Measurements from ENCODE around the gene PCDH9. TPM values are rescaled to one million over a fixed set of nuclear protein-coding genes. Genes with fewer than 3 reads are reported as not detected.

Gene PCDH9
- total and polyA plus RNA-seq, 2 experiments from 2014 or later = 0.31 to 0.52 TPM

- no peak overlapping the region for H3K4me3 Mint-ChIP-seq
- H3K27me3 ChIP-seq (ENCODE audit: insufficient read depth) = no peaks in the 10 kb centered on the region
- H3F3A ChIP-seq (replicated peaks; ENCODE audit: low read depth) = no peaks in the 10 kb centered on the region
- H3K4me1 Mint-ChIP-seq = peaks cover 7% of the 10 kb centered on the region; the same call in 2 of the 3 replicates
- no peak for TF ChIP-seq EZH2phosphoT487 (IDR thresholded peaks at IDR 0.05; ENCODE audit: unreplicated experiment)
- TF ChIP-seq ZNF331 (CRISPR knock-in tag; IDR thresholded peaks at IDR 0.05; ENCODE audit: low read depth) = no peak
- no peak for TF ChIP-seq EZH2 (IDR thresholded peaks at IDR 0.05; ENCODE audit: low read depth, unreplicated experiment)
- no peak for TF ChIP-seq ZNF114 (CRISPR knock-in tag; IDR thresholded peaks at IDR 0.05)
- TF ChIP-seq JUNB (IDR thresholded peaks at IDR 0.05; ENCODE audit: unreplicated experiment) = no peak
- TF ChIP-seq POLR2AphosphoS5 (IDR thresholded peaks at IDR 0.05; ENCODE audit: low read depth) = no peak
- TF ChIP-seq, protein P1, sequence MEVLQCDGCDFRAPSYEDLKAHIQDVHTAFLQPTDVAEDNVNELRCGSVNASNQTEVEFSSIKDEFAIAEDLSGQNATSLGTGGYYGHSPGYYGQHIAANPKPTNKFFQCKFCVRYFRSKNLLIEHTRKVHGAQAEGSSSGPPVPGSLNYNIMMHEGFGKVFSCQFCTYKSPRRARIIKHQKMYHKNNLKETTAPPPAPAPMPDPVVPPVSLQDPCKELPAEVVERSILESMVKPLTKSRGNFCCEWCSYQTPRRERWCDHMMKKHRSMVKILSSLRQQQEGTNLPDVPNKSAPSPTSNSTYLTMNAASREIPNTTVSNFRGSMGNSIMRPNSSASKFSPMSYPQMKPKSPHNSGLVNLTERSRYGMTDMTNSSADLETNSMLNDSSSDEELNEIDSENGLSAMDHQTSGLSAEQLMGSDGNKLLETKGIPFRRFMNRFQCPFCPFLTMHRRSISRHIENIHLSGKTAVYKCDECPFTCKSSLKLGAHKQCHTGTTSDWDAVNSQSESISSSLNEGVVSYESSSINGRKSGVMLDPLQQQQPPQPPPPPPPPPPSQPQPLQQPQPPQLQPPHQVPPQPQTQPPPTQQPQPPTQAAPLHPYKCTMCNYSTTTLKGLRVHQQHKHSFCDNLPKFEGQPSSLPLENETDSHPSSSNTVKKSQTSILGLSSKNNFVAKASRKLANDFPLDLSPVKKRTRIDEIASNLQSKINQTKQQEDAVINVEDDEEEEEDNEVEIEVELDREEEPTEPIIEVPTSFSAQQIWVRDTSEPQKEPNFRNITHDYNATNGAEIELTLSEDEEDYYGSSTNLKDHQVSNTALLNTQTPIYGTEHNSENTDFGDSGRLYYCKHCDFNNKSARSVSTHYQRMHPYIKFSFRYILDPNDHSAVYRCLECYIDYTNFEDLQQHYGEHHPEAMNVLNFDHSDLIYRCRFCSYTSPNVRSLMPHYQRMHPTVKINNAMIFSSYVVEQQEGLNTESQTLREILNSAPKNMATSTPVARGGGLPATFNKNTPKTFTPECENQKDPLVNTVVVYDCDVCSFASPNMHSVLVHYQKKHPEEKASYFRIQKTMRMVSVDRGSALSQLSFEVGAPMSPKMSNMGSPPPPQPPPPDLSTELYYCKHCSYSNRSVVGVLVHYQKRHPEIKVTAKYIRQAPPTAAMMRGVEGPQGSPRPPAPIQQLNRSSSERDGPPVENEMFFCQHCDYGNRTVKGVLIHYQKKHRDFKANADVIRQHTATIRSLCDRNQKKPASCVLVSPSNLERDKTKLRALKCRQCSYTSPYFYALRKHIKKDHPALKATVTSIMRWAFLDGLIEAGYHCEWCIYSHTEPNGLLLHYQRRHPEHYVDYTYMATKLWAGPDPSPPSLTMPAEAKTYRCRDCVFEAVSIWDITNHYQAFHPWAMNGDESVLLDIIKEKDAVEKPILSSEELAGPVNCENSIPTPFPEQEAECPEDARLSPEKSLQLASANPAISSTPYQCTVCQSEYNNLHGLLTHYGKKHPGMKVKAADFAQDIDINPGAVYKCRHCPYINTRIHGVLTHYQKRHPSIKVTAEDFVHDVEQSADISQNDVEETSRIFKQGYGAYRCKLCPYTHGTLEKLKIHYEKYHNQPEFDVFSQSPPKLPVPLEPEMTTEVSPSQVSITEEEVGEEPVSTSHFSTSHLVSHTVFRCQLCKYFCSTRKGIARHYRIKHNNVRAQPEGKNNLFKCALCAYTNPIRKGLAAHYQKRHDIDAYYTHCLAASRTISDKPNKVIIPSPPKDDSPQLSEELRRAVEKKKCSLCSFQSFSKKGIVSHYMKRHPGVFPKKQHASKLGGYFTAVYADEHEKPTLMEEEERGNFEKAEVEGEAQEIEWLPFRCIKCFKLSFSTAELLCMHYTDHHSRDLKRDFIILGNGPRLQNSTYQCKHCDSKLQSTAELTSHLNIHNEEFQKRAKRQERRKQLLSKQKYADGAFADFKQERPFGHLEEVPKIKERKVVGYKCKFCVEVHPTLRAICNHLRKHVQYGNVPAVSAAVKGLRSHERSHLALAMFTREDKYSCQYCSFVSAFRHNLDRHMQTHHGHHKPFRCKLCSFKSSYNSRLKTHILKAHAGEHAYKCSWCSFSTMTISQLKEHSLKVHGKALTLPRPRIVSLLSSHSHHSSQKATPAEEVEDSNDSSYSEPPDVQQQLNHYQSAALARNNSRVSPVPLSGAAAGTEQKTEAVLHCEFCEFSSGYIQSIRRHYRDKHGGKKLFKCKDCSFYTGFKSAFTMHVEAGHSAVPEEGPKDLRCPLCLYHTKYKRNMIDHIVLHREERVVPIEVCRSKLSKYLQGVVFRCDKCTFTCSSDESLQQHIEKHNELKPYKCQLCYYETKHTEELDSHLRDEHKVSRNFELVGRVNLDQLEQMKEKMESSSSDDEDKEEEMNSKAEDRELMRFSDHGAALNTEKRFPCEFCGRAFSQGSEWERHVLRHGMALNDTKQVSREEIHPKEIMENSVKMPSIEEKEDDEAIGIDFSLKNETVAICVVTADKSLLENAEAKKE (CRISPR knock-in tag; IDR thresholded peaks at IDR 0.05) = no peak
- no peak for TF ChIP-seq STAT1 (IDR thresholded peaks at IDR 0.05; ENCODE audit: unreplicated experiment)
- TF ChIP-seq ETS1 (IDR thresholded peaks at IDR 0.05) = no peak
- TF ChIP-seq CREB1 (CRISPR knock-in tag; IDR thresholded peaks at IDR 0.05; ENCODE audit: low read depth) = no peak
- no peak for TF ChIP-seq NANOG (IDR thresholded peaks at IDR 0.05; ENCODE audit: borderline replicate concordance)
- no peak for TF ChIP-seq CTCF (conservative IDR thresholded peaks at IDR 0.05; ENCODE audit: low read depth in 2 of 2)
- TF ChIP-seq, protein P2, sequence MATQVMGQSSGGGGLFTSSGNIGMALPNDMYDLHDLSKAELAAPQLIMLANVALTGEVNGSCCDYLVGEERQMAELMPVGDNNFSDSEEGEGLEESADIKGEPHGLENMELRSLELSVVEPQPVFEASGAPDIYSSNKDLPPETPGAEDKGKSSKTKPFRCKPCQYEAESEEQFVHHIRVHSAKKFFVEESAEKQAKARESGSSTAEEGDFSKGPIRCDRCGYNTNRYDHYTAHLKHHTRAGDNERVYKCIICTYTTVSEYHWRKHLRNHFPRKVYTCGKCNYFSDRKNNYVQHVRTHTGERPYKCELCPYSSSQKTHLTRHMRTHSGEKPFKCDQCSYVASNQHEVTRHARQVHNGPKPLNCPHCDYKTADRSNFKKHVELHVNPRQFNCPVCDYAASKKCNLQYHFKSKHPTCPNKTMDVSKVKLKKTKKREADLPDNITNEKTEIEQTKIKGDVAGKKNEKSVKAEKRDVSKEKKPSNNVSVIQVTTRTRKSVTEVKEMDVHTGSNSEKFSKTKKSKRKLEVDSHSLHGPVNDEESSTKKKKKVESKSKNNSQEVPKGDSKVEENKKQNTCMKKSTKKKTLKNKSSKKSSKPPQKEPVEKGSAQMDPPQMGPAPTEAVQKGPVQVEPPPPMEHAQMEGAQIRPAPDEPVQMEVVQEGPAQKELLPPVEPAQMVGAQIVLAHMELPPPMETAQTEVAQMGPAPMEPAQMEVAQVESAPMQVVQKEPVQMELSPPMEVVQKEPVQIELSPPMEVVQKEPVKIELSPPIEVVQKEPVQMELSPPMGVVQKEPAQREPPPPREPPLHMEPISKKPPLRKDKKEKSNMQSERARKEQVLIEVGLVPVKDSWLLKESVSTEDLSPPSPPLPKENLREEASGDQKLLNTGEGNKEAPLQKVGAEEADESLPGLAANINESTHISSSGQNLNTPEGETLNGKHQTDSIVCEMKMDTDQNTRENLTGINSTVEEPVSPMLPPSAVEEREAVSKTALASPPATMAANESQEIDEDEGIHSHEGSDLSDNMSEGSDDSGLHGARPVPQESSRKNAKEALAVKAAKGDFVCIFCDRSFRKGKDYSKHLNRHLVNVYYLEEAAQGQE (IDR thresholded peaks at IDR 0.05; ENCODE audit: unreplicated experiment) = no peak
- no peaks in the 10 kb centered on the region for H3K36me3 ChIP-seq (ENCODE audit: insufficient read depth)
- no peak overlapping the region for H3K27ac Mint-ChIP-seq
- no peaks in the 10 kb centered on the region for H4K20me1 ChIP-seq (replicated peaks; ENCODE audit: insufficient read depth)
- DNase-seq (ENCODE audit: low spot score) (no peak), ATAC-seq (no peak)
- no peaks in the 10 kb centered on the region for H3K79me2 ChIP-seq (replicated peaks; ENCODE audit: insufficient read depth)
- no peaks in the 10 kb centered on the region for H3K9me2 ChIP-seq (ENCODE audit: insufficient read depth)
- H3K4me1 ChIP-seq (ENCODE audit: insufficient read depth) = no peaks in the 10 kb centered on the region; the same call in 1 of the 2 replicates
- H3K4me2 ChIP-seq = no peak overlapping the region
- no peaks in the 10 kb centered on the region for H3K36me3 Mint-ChIP-seq (ENCODE audit: low read depth)
- H2AFZ ChIP-seq = no peak overlapping the region
- no peaks in the 10 kb centered on the region for H3K27me3 Mint-ChIP-seq (ENCODE audit: insufficient read depth, low read depth, poor library complexity)
- H3K4me3 ChIP-seq = no peak overlapping the region
- H3K9me3 Mint-ChIP-seq = no peaks in the 10 kb centered on the region
- H3K27ac ChIP-seq (ENCODE audit: low read depth) = no peak overlapping the region
Measured at GRCh38 chr13:67136157-67136556, 94.0 kb downstream of the PCDH9 start.

Data from GM23338 (cell line).